Astrocyte of the cerebellum (primary cell): ENCODE data around the gene GFRA1.

Experiments used
- DNase-seq: peaks from one replicate; pipeline ENCODE4 v3.0.0-alpha.2; 2011; ENCODE audit warnings: low read depth
- H3K4me3 ChIP-seq: 2 replicates; pipeline ENCODE4 v1.5.1; 2011; ENCODE audit warnings: mild to moderate bottlenecking, low read depth, low read length, moderate library complexity
- CTCF ChIP-seq: IDR thresholded peaks from 2 replicates; pipeline ENCODE4 v1.5.1; 2012; ENCODE audit warnings: low read length, low read depth, moderate library complexity, mild to moderate bottlenecking; ENCODE audit errors: missing control alignments
- in situ Hi-C: cut with HindIII; loops from 2 replicates; pipeline ENCODE4 v1.10.0; 2017; ENCODE audit warnings: low sequenced_read_pairs

GFRA1 gene

GRCh38 chr10:116237260-116237659 lies 35.7 kb downstream of the GFRA1 start:
- no peak overlapping the region for H3K4me3 ChIP-seq
- no peak for TF ChIP-seq CTCF
- in situ Hi-C loops: no loop called here
- no peak for DNase-seq

GRCh38 chr10:116233230-116233629 lies 39.8 kb downstream of the GFRA1 start:
- H3K4me3 ChIP-seq: no peak overlapping the region
- TF ChIP-seq CTCF: no peak
- DNase-seq: no peak
- in situ Hi-C loops: no loop called here

GRCh38 chr10:116232613-116233012 lies 40.4 kb downstream of the GFRA1 start:
- in situ Hi-C loops: no loop called here
- TF ChIP-seq CTCF: no peak
- H3K4me3 ChIP-seq: no peak overlapping the region
- DNase-seq: no peak

GRCh38 chr10:116226766-116227165 lies 46.2 kb downstream of the GFRA1 start:
- in situ Hi-C loops: no loop called here
- no peak for TF ChIP-seq CTCF
- H3K4me3 ChIP-seq: no peak overlapping the region
- no peak for DNase-seq

- no peak for TF ChIP-seq CTCF
- no peak for DNase-seq
- in situ Hi-C loops: no loop called here
These were observed 47.0 kb downstream of the GFRA1 start for GRCh38 chr10:116226053-116226452.

GRCh38 chr10:116223289-116223688 lies 49.7 kb downstream of the GFRA1 start:
- no peak for DNase-seq
- in situ Hi-C loops: no loop called here
- TF ChIP-seq CTCF: no peak
- H3K4me3 ChIP-seq: no peak overlapping the region

More at GRCh38 chr10:116226053-116226452, 47.0 kb downstream of the GFRA1 start:
- no peak overlapping the region for H3K4me3 ChIP-seq

GRCh38 chr10:116221053-116221452 lies 52.0 kb downstream of the GFRA1 start:
- DNase-seq: no peak
- in situ Hi-C loops: no loop called here
- TF ChIP-seq CTCF: no peak

More at GRCh38 chr10:116221053-116221452, 52.0 kb downstream of the GFRA1 start:
- H3K4me3 ChIP-seq: no peak overlapping the region
